ENCODE results near the gene NSF.

Gene NSF

GRCh38 chr17:46717999-46718398 lies 127.5 kb downstream of the NSF start:
- no peak for DNase-seq (ENCODE audit: low spot score)

DNA sequence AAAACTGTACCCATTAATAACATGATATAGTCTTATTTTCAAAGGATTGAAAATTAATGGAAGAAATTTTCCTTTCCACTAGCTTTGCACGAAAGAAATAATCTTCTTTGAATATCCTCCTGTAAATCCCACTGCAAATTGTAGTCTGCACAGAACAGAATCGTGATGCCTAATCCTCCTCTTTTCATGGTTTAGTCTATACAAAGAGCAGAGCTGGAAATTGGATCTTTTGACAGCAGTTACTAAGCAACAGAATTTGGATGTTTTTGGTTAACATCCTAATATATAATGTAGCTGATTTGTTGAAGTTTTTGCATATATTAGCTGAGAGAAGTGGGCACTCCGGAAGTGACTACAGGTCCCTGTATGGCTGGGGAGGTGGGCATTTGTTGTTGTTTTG lies 129.4 kb downstream of the NSF start:
- no peak for DNase-seq (ENCODE audit: low spot score)

- no peak for DNase-seq (ENCODE audit: low spot score)
Measured at GRCh38 chr17:46720408-46720807, 129.9 kb downstream of the NSF start.

DNA sequence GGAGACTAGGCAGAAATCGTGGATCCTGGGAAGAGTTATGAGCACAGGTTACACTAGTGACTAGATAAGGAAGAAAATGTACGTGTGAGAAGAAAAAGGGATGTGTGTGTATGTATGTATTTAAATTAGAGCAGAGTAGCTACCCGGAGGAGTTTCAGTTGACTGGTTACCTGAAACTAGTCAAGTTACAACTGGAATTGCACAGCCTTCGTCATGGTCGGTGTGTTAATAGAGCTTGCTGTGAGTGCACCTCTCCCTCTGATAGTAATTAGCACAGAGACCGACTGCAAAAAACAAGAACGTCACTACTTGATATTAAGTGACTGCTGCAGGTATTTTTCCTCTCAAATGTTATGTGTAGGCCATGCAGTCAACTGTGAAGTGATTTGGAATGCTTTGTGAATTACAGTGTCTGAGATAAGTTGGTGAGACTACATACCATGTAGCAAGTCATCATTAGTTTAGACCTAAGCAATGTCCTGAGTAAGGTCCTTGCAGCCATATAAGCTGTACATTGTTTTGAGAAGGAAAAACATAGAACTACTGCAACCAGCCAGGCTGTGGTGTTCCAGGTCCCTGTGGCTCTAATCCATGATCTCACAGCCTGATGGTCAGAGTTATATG lies 132.3 kb downstream of the NSF start:
- no peak for DNase-seq (ENCODE audit: low spot score)

- DNase-seq (ENCODE audit: low spot score): no peak
Measured at GRCh38 chr17:46726206-46726605, 135.7 kb downstream of the NSF start.

DNA sequence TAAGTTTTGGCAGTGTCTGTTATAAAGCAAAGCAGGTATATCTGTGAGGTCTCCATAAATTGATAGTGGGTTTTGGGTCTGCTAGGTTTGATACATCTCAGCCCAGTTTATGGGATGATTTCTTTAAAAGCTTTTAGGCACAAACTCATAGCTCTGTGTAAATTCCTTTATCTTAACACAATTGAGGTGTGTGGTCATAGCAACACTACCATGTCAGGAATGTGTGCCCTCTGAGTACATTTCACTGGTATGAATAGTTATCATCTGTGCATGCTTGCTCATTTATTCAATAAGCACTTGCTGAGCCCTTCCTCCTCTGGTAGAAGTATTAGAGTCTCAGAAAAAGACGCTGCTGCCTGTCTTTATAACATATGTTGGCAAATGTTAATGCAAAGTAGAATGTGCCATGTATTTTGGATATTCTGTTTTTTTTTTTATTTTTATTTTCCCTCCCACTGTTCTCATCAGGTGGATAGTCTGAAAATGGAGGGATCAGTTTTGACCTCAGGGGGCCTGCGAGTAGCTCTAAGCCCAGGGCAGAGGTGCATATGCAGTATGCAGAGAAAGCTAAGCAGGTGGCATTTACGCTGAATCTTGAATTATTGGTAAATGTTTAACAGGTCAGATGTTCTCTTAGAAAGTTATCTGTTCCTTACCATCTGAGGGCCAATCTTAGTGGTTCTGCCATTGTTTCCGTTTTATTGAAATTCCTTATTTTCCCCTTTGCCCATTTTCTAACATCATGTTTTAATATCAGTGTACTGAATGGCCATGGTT lies 137.3 kb downstream of the NSF start:
- DNase-seq (ENCODE audit: low spot score): no peak

DNA sequence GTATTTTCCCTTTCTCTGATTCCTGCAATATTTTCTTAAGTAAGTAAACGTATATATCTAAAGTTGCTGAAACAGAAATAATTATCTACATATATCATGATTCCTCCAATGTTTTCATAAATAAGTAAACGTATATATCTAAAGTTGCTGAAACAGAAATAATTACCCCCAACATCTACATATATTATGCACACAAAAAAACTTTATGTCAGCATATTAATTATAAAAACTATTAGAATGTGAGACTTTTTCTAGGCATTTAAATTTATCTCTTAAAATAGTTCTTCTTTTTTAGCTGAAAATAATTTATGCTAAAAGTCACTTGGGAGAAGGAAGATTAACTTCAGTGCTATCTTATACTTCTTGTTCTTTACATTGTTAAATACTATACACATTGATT lies 139.6 kb downstream of the NSF start:
- DNase-seq (ENCODE audit: low spot score): no peak

- DNase-seq (ENCODE audit: low spot score): no peak
Measured at GRCh38 chr17:46730679-46731078, 140.2 kb downstream of the NSF start.

DNA sequence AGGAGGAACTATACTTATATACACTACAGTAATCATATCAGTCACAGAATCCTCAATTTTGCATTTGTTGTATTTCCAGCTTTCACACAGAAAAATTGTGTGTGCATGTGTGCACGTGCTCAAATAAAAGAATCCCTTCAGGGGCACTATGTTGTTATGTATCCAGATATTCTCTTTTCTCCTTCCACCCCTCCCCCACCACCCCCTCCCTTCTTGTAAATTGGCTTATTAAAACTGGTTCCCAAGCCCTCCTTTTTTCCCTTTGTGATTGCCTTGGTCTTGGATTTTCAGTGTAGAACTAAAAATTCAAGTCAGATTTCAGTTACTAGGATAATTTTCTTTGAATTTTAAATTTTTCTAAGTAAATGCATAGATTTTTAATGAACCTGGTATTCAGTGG lies 141.7 kb downstream of the NSF start:
- DNase-seq (ENCODE audit: low spot score): no peak

DNA sequence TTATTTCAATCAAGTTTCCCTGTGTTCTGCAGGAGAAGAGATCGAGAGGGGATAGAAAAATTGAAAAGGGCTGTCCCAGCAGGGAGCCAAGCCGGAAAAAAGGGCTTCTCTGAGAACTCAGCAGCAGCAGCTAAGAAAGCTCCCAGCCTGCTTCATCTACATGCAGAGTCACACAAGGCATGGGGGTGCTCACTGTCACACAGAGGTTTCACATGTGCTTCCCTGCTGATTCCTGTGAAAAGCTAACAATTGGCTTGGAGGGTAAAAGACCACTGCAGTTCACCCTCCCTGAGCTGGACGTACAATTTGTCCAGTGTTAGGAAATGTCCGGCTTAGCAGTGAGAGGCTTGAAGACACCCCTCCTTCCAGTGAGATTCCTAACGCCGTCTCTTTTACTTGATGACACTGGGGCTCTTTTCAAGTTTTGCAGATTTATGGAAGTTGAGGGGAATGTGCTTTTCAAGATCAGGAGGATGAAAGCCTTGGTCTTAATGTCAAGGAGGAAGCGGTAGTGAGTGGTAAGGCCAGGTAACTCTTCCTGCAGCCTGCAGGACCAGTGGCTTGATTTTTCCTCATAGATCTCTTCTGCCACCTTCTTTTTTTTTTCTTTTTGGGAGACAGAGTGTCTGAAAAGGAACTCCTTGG lies 142.4 kb downstream of the NSF start:
- DNase-seq (ENCODE audit: low spot score): no peak

DNA sequence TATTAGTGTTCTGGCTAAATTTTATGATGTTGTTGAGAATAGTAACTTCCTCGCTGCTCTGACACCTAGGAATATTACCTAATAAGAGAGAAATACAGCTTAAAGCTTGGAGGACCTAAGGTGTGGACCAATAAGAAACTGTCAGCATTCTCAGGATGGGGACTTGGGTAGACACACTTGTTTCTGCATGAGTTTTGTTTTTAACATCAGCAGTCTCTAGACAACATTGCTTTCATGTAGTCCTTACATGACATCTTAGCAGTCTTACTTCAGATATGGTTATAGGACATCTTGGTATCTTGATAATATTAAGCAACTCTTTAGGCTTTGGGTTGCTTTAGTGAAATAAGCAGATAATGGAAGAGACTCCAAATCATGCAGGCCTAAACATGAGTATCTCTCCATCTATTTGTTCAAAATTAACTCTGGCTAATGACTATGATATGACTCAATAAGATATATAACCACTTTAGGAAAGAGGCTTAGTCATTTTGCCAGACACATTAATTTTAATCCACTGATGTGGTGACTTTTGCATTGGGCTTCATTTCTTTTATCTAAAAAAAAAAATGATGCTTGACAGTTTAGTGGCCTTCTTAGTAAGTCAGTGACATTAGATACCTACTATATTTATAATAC lies 143.5 kb downstream of the NSF start:
- DNase-seq (ENCODE audit: low spot score): no peak

DNA sequence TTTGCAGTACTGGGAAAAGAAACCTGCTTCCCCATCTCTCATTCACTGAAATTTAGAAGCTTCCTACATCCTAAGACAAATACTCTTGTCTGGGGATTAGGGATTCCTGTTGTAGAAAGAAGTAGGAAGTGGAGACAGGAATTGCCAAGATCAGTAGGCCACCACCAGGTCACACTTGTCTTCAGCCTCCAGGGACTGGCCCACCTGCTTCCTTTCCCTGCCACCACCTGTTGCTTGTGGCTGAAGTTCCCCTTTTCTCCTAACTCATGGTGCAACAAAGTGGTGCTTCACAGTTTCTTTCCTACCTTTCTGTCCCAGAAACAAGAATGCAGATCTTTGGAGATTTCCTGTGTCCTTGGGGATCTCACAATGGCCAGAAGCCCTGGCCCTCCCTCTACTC lies 145.6 kb downstream of the NSF start:
- no peak for DNase-seq (ENCODE audit: low spot score)

- no peak for DNase-seq (ENCODE audit: low spot score)
Measured at GRCh38 chr17:46737326-46737725, 146.9 kb downstream of the NSF start.

GRCh38 chr17:46738544-46738943 lies 148.1 kb downstream of the NSF start:
- DNase-seq (ENCODE audit: low spot score): no peak

- no peak for DNase-seq (ENCODE audit: low spot score)
Measured at GRCh38 chr17:46739982-46740381, 149.5 kb downstream of the NSF start.

- DNase-seq (ENCODE audit: low spot score): no peak
Measured at GRCh38 chr17:46741122-46741730, 150.8 kb downstream of the NSF start.

GRCh38 chr17:46742565-46743270 lies 152.2 kb downstream of the NSF start:
- DNase-seq (ENCODE audit: low spot score): no peak

DNA sequence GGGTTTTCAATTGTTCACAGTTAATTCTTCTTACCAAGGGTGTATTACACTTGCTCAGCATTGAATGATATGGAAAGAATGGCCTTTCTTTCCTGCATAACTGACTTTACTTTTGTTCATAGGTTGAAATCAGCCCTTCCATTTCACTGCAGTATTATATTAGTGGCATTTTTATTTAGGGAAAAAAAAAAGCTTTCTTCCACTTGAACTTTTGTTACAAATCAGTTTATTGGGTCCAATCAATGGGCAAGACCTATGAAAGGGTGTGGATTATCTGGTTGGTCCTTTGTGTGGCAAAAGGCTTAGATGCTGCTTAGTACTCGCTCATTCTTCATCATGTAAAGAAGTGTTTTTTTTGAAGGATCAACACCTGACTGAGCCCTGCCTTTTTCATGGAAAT lies 154.0 kb downstream of the NSF start:
- no peak for DNase-seq (ENCODE audit: low spot score)

DNA sequence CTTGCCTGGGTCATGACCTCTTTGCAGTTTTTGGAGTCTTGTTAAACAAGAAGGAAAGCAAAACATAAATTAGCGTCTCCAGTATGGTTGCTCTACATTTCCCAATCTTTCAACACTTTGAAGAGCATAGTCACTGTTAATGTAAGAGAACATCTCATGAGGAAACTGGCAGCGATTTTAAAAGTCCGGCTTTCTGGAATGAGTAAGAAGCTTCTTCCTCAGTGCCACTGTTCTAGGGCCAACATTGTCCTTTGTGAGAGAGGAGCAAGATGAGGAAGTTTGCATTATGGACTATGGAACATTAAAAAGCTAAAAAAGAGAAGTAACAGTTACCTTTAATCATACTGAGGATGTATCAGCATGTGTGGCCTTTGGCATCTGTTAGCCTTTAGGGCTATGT lies 154.9 kb downstream of the NSF start:
- DNase-seq (ENCODE audit: low spot score): no peak

GRCh38 chr17:46751425-46751824 lies 161.0 kb downstream of the NSF start:
- DNase-seq (ENCODE audit: low spot score): no peak

DNA sequence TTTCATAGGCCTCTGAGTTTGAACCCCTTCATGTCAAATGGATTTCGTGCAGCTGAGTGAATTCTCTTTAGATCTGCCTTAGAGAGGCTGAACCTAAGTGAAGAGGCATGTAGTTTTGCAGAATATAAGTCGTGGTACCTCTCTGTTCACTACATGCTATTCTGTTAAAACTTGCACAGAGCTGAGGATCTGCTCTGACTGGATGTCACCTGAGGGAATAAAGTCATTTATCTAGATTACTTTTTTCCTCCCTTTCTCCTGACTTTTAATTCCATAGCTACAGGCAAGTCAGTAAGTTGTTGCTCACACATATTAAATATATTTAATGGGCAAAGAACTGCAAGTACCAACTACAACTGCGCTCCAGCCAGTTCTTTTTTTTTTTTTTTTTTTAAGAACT lies 163.3 kb downstream of the NSF start:
- no peak for DNase-seq (ENCODE audit: low spot score)
